Measurements from ENCODE around the gene TMC4.

GRCh38 chr19:54207983-54208783, 35.2 kb upstream of the TMC4 start:
- TF ChIP-seq EZH2phosphoT487 (IDR thresholded peaks at IDR 0.05; ENCODE audit: low read depth) (no peak), CTCF (IDR thresholded peaks at IDR 0.05; ENCODE audit: low read depth, low read length) (no peak)

All from OCI-LY3 (cell line).